Lung microvascular endothelial cell (primary cell): Measurements from ENCODE around the gene MAP7D2. TPM values are rescaled to one million over a fixed set of nuclear protein-coding genes. Genes with fewer than 3 reads are reported as not detected.

ENCODE experiments used
- DNase-seq, 2 donors: peaks; one replicate each; pipeline versions ENCODE4 v3.0.0 to v3.0.0-alpha.2; 2010; ENCODE audit warnings: low read depth in 2 of 2
- total RNA-seq: library from RNA; depleted of rRNA; stranded (reverse); fragments of >200 nt; gene quantifications from 2 replicates; pipeline ENCODE4 v1.2.1, GENCODE V29; 2014

The MAP7D2 gene
- total RNA-seq, 1 donor from 2014 or later, result under 0.01 TPM

- no peak for DNase-seq
Observed at GRCh38 chrX:19975845-19976244, 140.9 kb downstream of the MAP7D2 start.

DNA sequence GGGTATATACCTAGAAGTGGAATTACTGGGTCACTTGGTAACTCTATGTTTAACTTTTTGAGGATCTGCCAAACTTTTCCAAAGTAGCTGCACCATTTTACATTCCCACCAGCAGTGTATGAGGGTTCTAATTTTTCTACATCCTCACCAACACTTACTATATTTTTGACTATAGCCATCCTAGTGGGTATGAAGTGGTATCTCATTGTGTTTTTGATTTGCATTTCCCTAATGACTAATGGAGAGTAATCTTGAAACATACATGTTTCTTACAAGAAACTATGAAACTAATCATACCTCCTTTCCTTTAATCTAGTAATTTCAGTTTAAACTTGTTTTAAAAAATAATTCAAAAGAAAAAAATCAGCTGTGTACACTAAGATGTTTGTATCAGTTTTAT is 143.7 kb downstream of the MAP7D2 start:
- DNase-seq, result no peak

DNA sequence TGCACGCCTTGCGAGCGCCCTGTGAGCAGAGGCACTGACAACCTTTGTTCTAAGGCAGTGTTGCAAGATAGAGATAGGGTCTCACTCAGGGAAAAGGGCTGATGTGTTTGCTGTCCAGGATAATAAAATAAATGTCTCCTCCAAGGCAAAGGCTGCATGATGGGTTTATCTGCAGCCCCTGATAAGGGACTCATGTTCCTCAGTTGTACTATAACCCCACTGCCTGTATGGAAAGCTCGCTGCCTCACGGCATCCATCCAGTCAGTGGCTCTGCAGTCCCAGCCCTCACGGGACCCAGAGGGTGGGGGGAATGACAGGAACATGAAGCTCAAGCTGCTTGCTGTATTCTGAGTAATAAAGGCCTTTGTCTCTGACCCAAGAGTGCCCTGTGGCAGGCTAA is 148.4 kb downstream of the MAP7D2 start:
- DNase-seq, result no peak

DNA sequence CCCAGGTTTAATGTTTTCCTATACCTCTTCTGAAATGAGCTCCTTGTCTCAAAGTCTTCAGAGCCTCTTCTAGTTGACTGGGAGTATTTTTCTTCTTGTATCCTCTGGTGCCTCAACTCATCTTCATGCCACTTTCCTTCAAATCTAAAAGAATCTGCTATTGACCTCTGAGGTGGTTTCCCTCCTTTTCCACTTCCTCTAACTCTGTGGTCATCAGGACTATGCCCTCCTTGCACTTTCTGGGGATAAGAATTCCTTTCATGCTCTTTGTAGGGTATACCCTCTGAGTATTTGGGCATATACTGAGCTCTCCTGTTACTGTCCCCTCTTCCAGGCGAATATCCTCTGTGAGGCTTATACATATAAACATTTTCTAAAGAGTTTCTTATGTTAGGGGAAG is 150.7 kb downstream of the MAP7D2 start:
- DNase-seq, result no peak

DNA sequence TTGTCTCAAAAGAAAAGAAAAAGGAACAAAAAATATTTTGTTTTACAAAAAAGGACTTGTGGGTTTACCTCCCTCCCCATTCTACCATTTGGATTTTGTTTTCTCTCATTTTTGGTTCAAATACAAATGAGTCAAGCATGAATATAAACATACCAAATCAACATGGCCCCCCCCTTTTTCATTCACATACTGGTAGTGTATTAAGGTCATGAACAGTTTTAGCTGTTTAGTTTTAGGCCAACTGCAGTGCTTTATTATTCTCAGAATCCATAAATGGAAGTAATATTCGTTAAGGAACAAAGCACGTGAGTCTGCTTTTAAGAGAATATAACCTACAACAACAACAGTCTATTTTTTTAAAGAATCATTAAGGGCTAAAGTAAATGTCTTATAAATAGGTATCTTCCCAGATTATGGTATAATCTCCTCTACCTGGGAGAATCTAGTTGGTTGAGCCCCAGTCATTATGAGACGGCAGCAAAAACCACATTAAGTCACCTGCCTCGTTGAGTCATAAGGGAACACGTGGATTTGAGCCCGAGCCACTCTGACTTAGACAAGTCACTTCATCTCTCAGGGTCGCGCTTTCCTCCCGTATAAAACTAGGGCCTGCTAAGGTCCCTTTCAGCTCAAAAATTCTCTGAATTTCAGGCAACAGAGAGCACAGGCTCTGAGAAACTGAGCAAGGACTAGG is 152.5 kb downstream of the MAP7D2 start:
- DNase-seq, result no peak

DNA sequence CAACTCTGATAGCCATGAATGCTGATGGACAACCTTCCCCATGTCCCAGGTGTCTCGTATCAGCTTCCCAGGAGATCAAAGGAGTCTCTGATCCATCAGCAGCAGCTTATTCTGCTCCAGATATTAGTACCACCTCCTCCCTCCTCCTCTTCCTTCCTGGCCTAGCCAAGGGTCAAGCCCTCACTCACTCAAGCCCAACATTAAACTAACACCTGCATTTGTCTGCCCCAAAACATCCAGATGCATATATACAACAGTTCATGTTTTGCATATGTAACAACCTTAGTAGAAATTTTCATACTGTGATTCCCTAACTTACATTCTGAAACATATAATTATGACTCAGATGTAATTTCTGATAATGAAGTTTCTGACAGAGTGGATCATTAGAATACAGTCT is 155.8 kb downstream of the MAP7D2 start:
- peak in 1 of 2 donors; percentile 5 for DNase-seq

GRCh38 chrX:19958552-19959486 is 157.9 kb downstream of the MAP7D2 start:
- DNase-seq, result no peak

DNA sequence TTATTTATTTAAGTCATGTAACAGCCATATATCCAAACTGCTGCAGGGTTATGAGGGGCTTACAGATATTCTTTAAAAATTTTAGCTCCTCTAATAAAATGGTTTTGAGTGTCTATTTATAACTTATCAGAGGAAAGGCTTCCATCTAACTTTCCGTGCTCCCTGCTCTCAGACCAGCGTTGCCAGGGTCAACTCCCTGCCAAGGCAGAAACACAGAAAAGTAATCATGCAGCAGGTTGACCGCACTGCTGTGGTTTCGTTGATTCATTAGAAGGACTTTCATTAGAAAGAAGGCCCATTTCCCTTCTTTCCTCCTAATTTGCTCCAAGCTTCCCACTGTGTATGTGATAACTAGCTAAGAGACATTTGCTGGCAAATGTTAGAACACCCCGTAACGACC is 159.8 kb downstream of the MAP7D2 start:
- DNase-seq, result no peak

Other genes starting within 250 kb of the MAP7D2 start
- 6.9 and 8.7 TPM in 2 replicates for gene SH3KBP1, start 229.3 kb downstream of the MAP7D2 start, total RNA-seq
- gene BCLAF3, start 125.8 kb downstream of the MAP7D2 start, total RNA-seq, result 2.2 and 3.6 TPM in 2 replicates
- 17.9 and 23.3 TPM in 2 replicates for gene EIF1AX, start 24.9 kb upstream of the MAP7D2 start, total RNA-seq
- gene RPS6KA3, start 150.0 kb upstream of the MAP7D2 start, total RNA-seq, result 63.1 and 74.5 TPM in 2 replicates